HUES6 (cell line): ENCODE measurements around the gene PADI2.

ENCODE experiments used
- H3K27ac ChIP-seq: 2 replicates; pipeline ENCODE4 v1.7.0; 2013; ENCODE audit warnings: low read depth, mild to moderate bottlenecking, low read length, inconsistent platforms
- H3K27me3 ChIP-seq: 2 replicates; pipeline ENCODE4 v1.6.1; 2013; ENCODE audit warnings: low read length; ENCODE audit not compliant: control insufficient read depth, insufficient read depth
- H3K36me3 ChIP-seq: 2 replicates; pipeline ENCODE4 v1.6.1; 2013; ENCODE audit warnings: low read length; ENCODE audit not compliant: control insufficient read depth, insufficient read depth
- H3K4me1 ChIP-seq: 2 replicates; pipeline ENCODE4 v1.6.1; 2013; ENCODE audit warnings: low read length; ENCODE audit not compliant: control insufficient read depth, insufficient read depth
- H3K4me3 ChIP-seq: 2 replicates; pipeline ENCODE4 v1.5.1; 2013; ENCODE audit warnings: low read depth, low read length
- H3K9ac ChIP-seq: one replicate; pipeline ENCODE4 v1.6.1; 2013; ENCODE audit warnings: mild to moderate bottlenecking, low read length
- H3K9me3 ChIP-seq: 2 replicates; pipeline ENCODE4 v1.6.1; 2013; ENCODE audit warnings: low read depth, low read length; ENCODE audit not compliant: control insufficient read depth, insufficient read depth

PADI2 gene

GRCh38 chr1:17020502-17020901, 98.7 kb downstream of the PADI2 start:
- Histone ChIP-seq H3K9ac (no peak overlapping the region), H3K4me1 (peaks cover 10% of the 10 kb centered on the region), H3K27me3 (no peaks in the 10 kb centered on the region), H3K27ac (no peak overlapping the region), H3K9me3 (no peaks in the 10 kb centered on the region), H3K4me3 (no peak overlapping the region), H3K36me3 (peaks cover 75% of the 10 kb centered on the region)

GRCh38 chr1:17018849-17019248, 100.4 kb downstream of the PADI2 start:
- peaks cover 59% of the 10 kb centered on the region for H3K36me3 ChIP-seq
- H3K27me3 ChIP-seq: no peaks in the 10 kb centered on the region
- H3K9ac ChIP-seq: no peak overlapping the region
- H3K4me3 ChIP-seq: no peak overlapping the region
- H3K4me1 ChIP-seq: peaks cover 25% of the 10 kb centered on the region
- no peak overlapping the region for H3K27ac ChIP-seq
- no peaks in the 10 kb centered on the region for H3K9me3 ChIP-seq

DNA sequence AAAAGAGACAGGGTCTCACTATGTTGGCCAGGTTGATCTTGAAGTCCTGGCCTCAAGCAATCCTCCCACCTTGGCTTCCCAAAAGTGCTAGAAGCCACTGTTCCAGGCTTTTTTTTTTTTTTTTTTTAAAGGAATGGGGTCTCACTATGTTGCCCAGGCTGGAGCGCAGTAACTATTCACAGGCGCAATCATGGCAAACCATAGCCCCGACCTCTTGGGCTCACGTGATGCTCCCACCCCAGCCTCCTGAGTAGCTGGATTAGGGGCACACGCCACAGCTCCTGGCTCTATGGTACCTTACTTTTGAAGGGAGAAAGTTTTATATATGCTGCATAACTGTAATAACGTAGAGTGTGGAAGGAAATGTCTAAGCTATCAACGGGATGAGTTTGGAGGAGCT, 101.8 kb downstream of the PADI2 start:
- no peak overlapping the region for H3K4me3 ChIP-seq
- no peaks in the 10 kb centered on the region for H3K27me3 ChIP-seq
- H3K27ac ChIP-seq: no peak overlapping the region
- H3K9ac ChIP-seq: no peak overlapping the region
- H3K4me1 ChIP-seq: peaks cover 38% of the 10 kb centered on the region
- H3K36me3 ChIP-seq: peaks cover 44% of the 10 kb centered on the region
- no peaks in the 10 kb centered on the region for H3K9me3 ChIP-seq
